B cell (primary cell): Measurements from ENCODE around the gene NLRP10. TPM values are rescaled to one million over a fixed set of nuclear protein-coding genes. Genes with fewer than 3 reads are reported as not detected.

Experiments used
- ATAC-seq: fragments of 200-7000 bp; cut with Tn5 transposase; one replicate; pipeline ENCODE4 v1.10.0; 2021; ENCODE audit warnings: low read depth, mild to moderate bottlenecking, moderate number of reproducible peaks, moderate library complexity
- CTCF ChIA-PET: fragments of 350-600 bp; sonication (Branson Sonifier 250); formaldehyde crosslinking; loops from one replicate; lab custom pipeline; 2021; ENCODE audit warnings: antibody characterized with exemption, inconsistent platforms; lab: Charles Lee
- POLR2A ChIA-PET: fragments of 350-600 bp; sonication (Branson Sonifier 250); formaldehyde crosslinking; loops from one replicate; lab custom pipeline; 2021; ENCODE audit warnings: antibody characterized with exemption; lab: Charles Lee
- DNase-seq: peaks from one replicate; pipeline ENCODE4 v3.0.0; 2013
- H2AFZ ChIP-seq: 2 replicates; pipeline ENCODE4 v1.6.1; 2012; ENCODE audit warnings: mild to moderate bottlenecking, low read depth, low read length; ENCODE audit not compliant: insufficient read depth, poor library complexity, severe bottlenecking
- H3K27ac ChIP-seq, 2 donors: 1 replicate in 1 of 2; 2 replicates in 1 of 2; pipeline ENCODE4 v1.5.1; 2012 to 2013; ENCODE audit warnings: low read length in 2 of 2, mild to moderate bottlenecking in 2 of 2, moderate library complexity in 1 of 2
- H3K27me3 ChIP-seq, 4 experiments: fragments of 200-600 bp in 1 of 4; sonication (generic) in 1 of 4; replicated peaks in 1 of 4; 1 replicate in 2 of 4; 2 replicates in 2 of 4; pipeline versions ENCODE4 v1.6.1 to v1.7.0; 2013 to 2016; ENCODE audit warnings: low read length in 3 of 4, mild to moderate bottlenecking in 2 of 4, mixed read lengths in 1 of 4, moderate library complexity in 1 of 4; ENCODE audit not compliant: insufficient read depth in 4 of 4, control insufficient read depth in 3 of 4; ENCODE audit errors: control extremely low read depth in 1 of 4
- H3K36me3 ChIP-seq, 2 experiments: replicated peaks in 1 of 2; 1 replicate in 1 of 2; 2 replicates in 1 of 2; pipeline versions ENCODE4 v1.6.1 to v1.7.1; 2013; ENCODE audit warnings: low read length in 1 of 2; ENCODE audit not compliant: insufficient read depth in 2 of 2, control insufficient read depth in 1 of 2; ENCODE audit errors: control extremely low read depth in 1 of 2, extremely low read depth in 1 of 2
- H3K4me1 ChIP-seq, 2 donors: fragments of 200-600 bp in 1 of 2; sonication (generic) in 1 of 2; 1 replicate in 1 of 2; 2 replicates in 1 of 2; pipeline versions ENCODE4 v1.5.1 to v1.6.1; 2013 to 2017; ENCODE audit warnings: low read length in 2 of 2; ENCODE audit not compliant: control insufficient read depth in 2 of 2, insufficient read depth in 2 of 2
- H3K4me2 ChIP-seq: replicated peaks from 2 replicates; pipeline ENCODE3; 2012; ENCODE audit warnings: mild to moderate bottlenecking, low read depth, low read length; ENCODE audit not compliant: poor library complexity, severe bottlenecking
- H3K4me3 ChIP-seq, 5 experiments: fragments of 200-600 bp in 1 of 5; sonication (generic) in 1 of 5; 1 replicate in 3 of 5; 2 replicates in 2 of 5; pipeline versions ENCODE4 v1.5.1 to v1.7.0; 2011 to 2016; ENCODE audit warnings: low read length in 4 of 5, mild to moderate bottlenecking in 4 of 5, low read depth in 2 of 5, control low read depth in 1 of 5, moderate library complexity in 1 of 5; ENCODE audit not compliant: insufficient read depth in 1 of 5; ENCODE audit errors: control extremely low read depth in 1 of 5, extremely low read depth in 1 of 5
- H3K79me2 ChIP-seq: fragments of 200-600 bp; sonication (generic); one replicate; pipeline ENCODE4 v1.6.0; 2016; ENCODE audit warnings: low read length; ENCODE audit not compliant: control insufficient read depth, insufficient read depth
- H3K9ac ChIP-seq: fragments of 200-600 bp; sonication (generic); 2 replicates; pipeline ENCODE4 v1.6.1; 2017; ENCODE audit warnings: mild to moderate bottlenecking, low read length, moderate library complexity
- H3K9me3 ChIP-seq, 3 donors: one replicate each; pipeline versions ENCODE4 v1.6.1 to v1.7.1; 2013; ENCODE audit warnings: low read length in 2 of 3; ENCODE audit not compliant: control insufficient read depth in 2 of 3, insufficient read depth in 1 of 3; ENCODE audit errors: control extremely low read depth in 1 of 3
- H4K20me1 ChIP-seq: 2 replicates; pipeline ENCODE4 v1.6.0; 2012; ENCODE audit warnings: mild to moderate bottlenecking, low read length; ENCODE audit not compliant: insufficient read depth, control insufficient read depth, poor library complexity, severe bottlenecking
- H3K27ac Mint-ChIP-seq: one replicate; pipeline ENCODE4 v1.8.0; 2021; ENCODE audit warnings: mixed read lengths
- H3K27me3 Mint-ChIP-seq: one replicate; pipeline ENCODE4 v1.8.0; 2021; ENCODE audit warnings: mixed read lengths
- H3K4me1 Mint-ChIP-seq: one replicate; pipeline ENCODE4 v1.8.0; 2021; ENCODE audit warnings: mixed read lengths
- H3K4me3 Mint-ChIP-seq: one replicate; pipeline ENCODE4 v1.8.0; 2021; ENCODE audit warnings: mixed read lengths
- H3K9me3 Mint-ChIP-seq: one replicate; pipeline ENCODE4 v1.8.0; 2022; ENCODE audit warnings: mixed read lengths; ENCODE audit not compliant: insufficient read depth
- EZH2 ChIP-seq: IDR thresholded peaks from 2 replicates; pipeline ENCODE4 v1.6.1; 2012; ENCODE audit warnings: borderline replicate concordance, low read depth, mild to moderate bottlenecking, moderate library complexity, low read length; ENCODE audit not compliant: insufficient read depth, poor library complexity, severe bottlenecking
- WGBS: methylation state at CpG from one replicate; pipeline ENCODE4 v1.1.5; 2013; ENCODE audit warnings: missing lambda C conversion rate; ENCODE audit not compliant: insufficient coverage; 5-methylcytosine and 5-hydroxymethylcytosine counted together
- intact Hi-C: fragments of 100-400 bp; cut with micrococcal nuclease; formaldehyde crosslinking; loops from one replicate; pipeline ENCODE4 v1.10.0; 2022
- polyA plus RNA-seq: library from polyadenylated mRNA; depleted of rRNA; stranded (reverse); fragments of >200 nt; gene quantifications from 2 replicates; pipeline ENCODE4 v1.2.3, GENCODE V29; 2012
- total RNA-seq, 2 donors: library from RNA; stranded (reverse); fragments of 120-200 nt in 1 of 2; gene quantifications; 1 replicate in 1 of 2; 2 replicates in 1 of 2; pipeline versions ENCODE4 v1.2.3 to v1.2.4, GENCODE V29; 2013 to 2022
- TF ChIP-seq, protein P1 (sequence below): fragments of 200-600 bp; IDR thresholded peaks from one replicate; pipeline ENCODE4 v1.8.0; 2022; ENCODE audit warnings: antibody characterized with exemption, mild to moderate bottlenecking

The NLRP10 gene
- total and polyA plus RNA-seq, 2 donors (not counting 1 experiment from before 2014, with no cell fraction given): not detected

DNA sequence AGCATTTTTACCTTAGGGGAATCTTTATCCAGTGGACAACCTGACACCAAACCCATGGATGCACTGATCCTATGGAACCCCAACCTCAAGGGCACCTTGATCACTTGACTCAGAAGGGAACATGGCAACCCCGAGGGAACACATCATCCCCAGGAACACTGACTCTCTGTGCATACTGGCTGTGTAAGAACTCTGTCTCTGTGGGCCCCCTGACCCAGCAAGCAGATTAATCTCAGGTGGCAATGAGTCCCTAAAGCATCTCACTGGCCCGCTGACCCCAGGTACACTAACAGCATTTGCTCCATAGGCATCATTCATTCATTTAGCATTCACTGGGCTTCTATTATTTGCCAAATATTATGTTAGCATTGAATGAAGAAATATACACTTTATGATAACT, 38.8 kb upstream of the NLRP10 start:
- H3K4me1 ChIP-seq: no peaks in the 10 kb centered on the region
- POLR2A ChIA-PET: no interaction called here
- H3K9me3 Mint-ChIP-seq: no peaks in the 10 kb centered on the region
- no peak overlapping the region for H3K27ac ChIP-seq
- no peak overlapping the region for H3K4me2 ChIP-seq
- H3K79me2 ChIP-seq: no peaks in the 10 kb centered on the region
- no peak overlapping the region for H2AFZ ChIP-seq
- ATAC-seq: no peak
- no peak overlapping the region for H3K4me3 ChIP-seq
- no peak overlapping the region for H3K9ac ChIP-seq
- 78% methylated on average over 1 of the region's 2 CpGs for WGBS
- no peak for DNase-seq
- intact Hi-C loops: no loop called here
- no peaks in the 10 kb centered on the region for H4K20me1 ChIP-seq
- CTCF ChIA-PET: interaction anchor here (7.6 kb wide), 1 partner anchor 94 kb away, joined by 121 read pairs; no protein-coding TSS in a partner anchor
- peaks cover 0 to 3% of the 10 kb centered on the region in 2 experiments for H3K36me3 ChIP-seq
- H3K27me3 ChIP-seq: peaks cover 0 to 2% (median 0%) of the 10 kb centered on the region in 4 experiments
- no peak for TF ChIP-seq EZH2
- no peak overlapping the region for H3K27ac Mint-ChIP-seq
- H3K4me3 Mint-ChIP-seq: no peak overlapping the region
- H3K27me3 Mint-ChIP-seq: peaks cover 5% of the 10 kb centered on the region
- H3K4me1 Mint-ChIP-seq: no peaks in the 10 kb centered on the region
- no peaks in the 10 kb centered on the region for H3K9me3 ChIP-seq

DNA sequence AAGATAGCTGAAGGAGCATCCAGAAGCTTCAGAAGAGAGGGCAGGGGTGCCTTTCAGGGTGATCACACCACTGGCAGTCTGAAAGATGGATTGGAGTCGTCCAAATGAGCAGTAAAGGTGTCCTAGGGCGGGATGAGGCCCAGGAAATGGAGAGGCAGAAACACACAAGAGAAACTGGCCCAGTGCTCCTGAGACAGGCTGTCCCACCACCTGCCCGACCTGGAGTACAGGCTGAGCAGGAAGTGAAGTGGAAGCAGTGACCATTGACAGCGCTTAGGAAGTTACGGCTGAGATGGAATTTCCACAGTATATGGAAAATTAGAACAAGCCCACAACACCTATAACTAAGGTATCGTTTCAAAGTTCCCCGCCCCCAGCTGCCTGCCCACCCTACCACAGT, 37.9 kb upstream of the NLRP10 start:
- TF ChIP-seq EZH2: no peak
- TF ChIP-seq, protein P1, sequence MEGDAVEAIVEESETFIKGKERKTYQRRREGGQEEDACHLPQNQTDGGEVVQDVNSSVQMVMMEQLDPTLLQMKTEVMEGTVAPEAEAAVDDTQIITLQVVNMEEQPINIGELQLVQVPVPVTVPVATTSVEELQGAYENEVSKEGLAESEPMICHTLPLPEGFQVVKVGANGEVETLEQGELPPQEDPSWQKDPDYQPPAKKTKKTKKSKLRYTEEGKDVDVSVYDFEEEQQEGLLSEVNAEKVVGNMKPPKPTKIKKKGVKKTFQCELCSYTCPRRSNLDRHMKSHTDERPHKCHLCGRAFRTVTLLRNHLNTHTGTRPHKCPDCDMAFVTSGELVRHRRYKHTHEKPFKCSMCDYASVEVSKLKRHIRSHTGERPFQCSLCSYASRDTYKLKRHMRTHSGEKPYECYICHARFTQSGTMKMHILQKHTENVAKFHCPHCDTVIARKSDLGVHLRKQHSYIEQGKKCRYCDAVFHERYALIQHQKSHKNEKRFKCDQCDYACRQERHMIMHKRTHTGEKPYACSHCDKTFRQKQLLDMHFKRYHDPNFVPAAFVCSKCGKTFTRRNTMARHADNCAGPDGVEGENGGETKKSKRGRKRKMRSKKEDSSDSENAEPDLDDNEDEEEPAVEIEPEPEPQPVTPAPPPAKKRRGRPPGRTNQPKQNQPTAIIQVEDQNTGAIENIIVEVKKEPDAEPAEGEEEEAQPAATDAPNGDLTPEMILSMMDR: no peak
- Histone ChIP-seq H3K36me3 (peaks cover 3 to 10% of the 10 kb centered on the region in 2 experiments), H3K9me3 (no peaks in the 10 kb centered on the region), H4K20me1 (no peaks in the 10 kb centered on the region), H2AFZ (no peak overlapping the region), H3K79me2 (no peaks in the 10 kb centered on the region), H3K9ac (no peak overlapping the region), H3K27me3 (peaks cover 0 to 2% (median 0%) of the 10 kb centered on the region in 4 experiments), H3K27ac (no peak overlapping the region), H3K4me2 (no peak overlapping the region), H3K4me3 (no peak overlapping the region), H3K4me1 (no peaks in the 10 kb centered on the region)
- Mint-ChIP-seq H3K27me3 (no peaks in the 10 kb centered on the region), H3K9me3 (no peaks in the 10 kb centered on the region), H3K4me3 (no peak overlapping the region), H3K27ac (peak overlapping the region; percentile 4), H3K4me1 (no peaks in the 10 kb centered on the region)
- DNase-seq (no peak), ATAC-seq (no peak)
- WGBS: 70% methylated on average over 7 of the region's 7 CpGs
- intact Hi-C loops: no loop called here
- ChIA-PET CTCF (interaction anchor here (0.7 kb wide), 1 partner anchor 99 kb away, joined by 3 read pairs; no protein-coding TSS in a partner anchor), POLR2A (no interaction called here)
